Gastrocnemius medialis (tissue), 4 donors: ENCODE measurements around the gene PACS1.

Experiments
- CTCF ChIP-seq, 5 experiments: fragments of 450-650 bp in 3 of 5; fragments of 200-600 bp in 2 of 5; sonication (generic) in 2 of 5; IDR thresholded peaks in 4 of 5; conservative IDR thresholded peaks in 1 of 5; 1 replicate in 4 of 5; 2 replicates in 1 of 5; pipeline ENCODE4 v1.5.1; 2016 to 2019; ENCODE audit warnings: antibody characterized with exemption in 5 of 5, mild to moderate bottlenecking in 3 of 5, moderate library complexity in 3 of 5
- POLR2A ChIP-seq, 2 donors: fragments of 450-650 bp; IDR thresholded peaks; one replicate each; pipeline ENCODE4 v1.6.1; 2017; ENCODE audit warnings: antibody characterized with exemption in 2 of 2, mild to moderate bottlenecking in 2 of 2, moderate library complexity in 2 of 2

GRCh38 chr11:66158156-66158555 lies 88.1 kb downstream of the PACS1 start:
- TF ChIP-seq CTCF (IDR thresholded peaks at IDR 0.05 in 4 of 5, conservative IDR thresholded peaks at IDR 0.05 in 1 of 5), result no peak
- no peak for TF ChIP-seq POLR2A (IDR thresholded peaks at IDR 0.05)
